Activated CD8-positive, alpha-beta memory T cell treated with anti-CD3 and anti-CD28 coated beads, Interleukin-2, amount 10 ng/mL, durations not matched to agents 7 days and 5 days (primary cell): ENCODE data around the gene C2CD2L. TPM values are rescaled to one million over a fixed set of nuclear protein-coding genes. Genes with fewer than 3 reads are reported as not detected.
A peak's percentile ranks its signal among the peaks of the same experiment; 100 is the strongest.
"Not testable (repeated sequence)": the region's sequence is repeated elsewhere in the genome, so short reads cannot be mapped to it uniquely, and the experiment has no call there.

Experiments used
- ATAC-seq: fragments of 150-1000 bp; cut with Tn5 transposase; one replicate; pipeline ENCODE4 v1.10.0; 2021; ENCODE audit warnings: moderate library complexity
- CTCF ChIA-PET: fragments of 350-600 bp; sonication (Branson Sonifier 250); formaldehyde crosslinking; loops from one replicate; lab custom pipeline; 2021; ENCODE audit warnings: antibody characterized with exemption; lab: Charles Lee
- DNase-seq: peaks from one replicate; pipeline ENCODE4 v3.0.0-alpha.2; 2020
- H3K27ac Mint-ChIP-seq: one replicate; pipeline ENCODE4 v1.8.0; 2021; ENCODE audit warnings: mild to moderate bottlenecking, mixed read lengths
- H3K27me3 Mint-ChIP-seq: one replicate; pipeline ENCODE4 v1.8.0; 2021; ENCODE audit warnings: mixed read lengths
- H3K36me3 Mint-ChIP-seq: one replicate; pipeline ENCODE4 v1.8.0; 2021; ENCODE audit warnings: mild to moderate bottlenecking, mixed read lengths
- H3K4me1 Mint-ChIP-seq: one replicate; pipeline ENCODE4 v1.8.0; 2021; ENCODE audit warnings: mixed read lengths
- H3K4me3 Mint-ChIP-seq: one replicate; pipeline ENCODE4 v1.8.0; 2021; ENCODE audit warnings: mild to moderate bottlenecking, moderate library complexity, mixed read lengths
- H3K9me3 Mint-ChIP-seq: one replicate; pipeline ENCODE4 v1.8.0; 2022; ENCODE audit warnings: low read depth, mixed read lengths
- total RNA-seq, 2 experiments: library from RNA; stranded (reverse); gene quantifications; one replicate each; pipeline ENCODE4 v1.2.3, GENCODE V29; 2021

C2CD2L gene
- total RNA-seq, 2 experiments from 2014 or later, result 30.6 to 35.1 TPM

GRCh38 chr11:119100246-119100970 is 6.7 kb upstream of the C2CD2L start:
- Mint-ChIP-seq H3K4me3 (peak overlapping the region; percentile 92), H3K36me3 (peaks cover 29% of the 10 kb centered on the region), H3K9me3 (no peaks in the 10 kb centered on the region), H3K27ac (peak overlapping the region; percentile 96), H3K27me3 (peaks cover under 1% of the 10 kb centered on the region), H3K4me1 (peaks cover 45% of the 10 kb centered on the region)
- ATAC-seq (no peak), DNase-seq (no peak)
- CTCF ChIA-PET, result interaction anchor here (0.9 to 1.5 kb wide), 4 partner anchors 9 to 76 kb away, joined by 3 to 4 read pairs (median 3); no protein-coding TSS in a partner anchor

GRCh38 chr11:119100994-119101758 is 6.0 kb upstream of the C2CD2L start:
- Mint-ChIP-seq H3K4me1 (peaks cover 42% of the 10 kb centered on the region), H3K27ac (peak overlapping the region; percentile 96), H3K4me3 (peak overlapping the region; percentile 92), H3K36me3 (peaks cover 26% of the 10 kb centered on the region), H3K27me3 (no peaks in the 10 kb centered on the region), H3K9me3 (no peaks in the 10 kb centered on the region)
- DNase-seq (peak; percentile 70), ATAC-seq (peak; percentile 37)
- CTCF ChIA-PET, result interaction anchor here (1.0 to 2.1 kb wide), 10 partner anchors 10 to 222 kb away, joined by 3 to 5 read pairs (median 4); partner anchors contain the start of genes CBL, CENATAC and VPS11

- ATAC-seq, result peak; percentile 87
- peaks cover 25% of the 10 kb centered on the region for H3K36me3 Mint-ChIP-seq
- peak; percentile 92 for DNase-seq
- CTCF ChIA-PET, result interaction anchor here (0.8 to 2.1 kb wide), 18 partner anchors 10 to 222 kb away, joined by 3 to 5 read pairs (median 4); partner anchors contain the start of genes CBL, CENATAC, NLRX1 and VPS11
- H3K27me3 Mint-ChIP-seq, result no peaks in the 10 kb centered on the region
- peak within 1 kb of the TSS; percentile 96 for H3K27ac Mint-ChIP-seq
- H3K4me3 Mint-ChIP-seq, result peak within 1 kb of the TSS; percentile 92
- no peaks in the 10 kb centered on the region for H3K9me3 Mint-ChIP-seq
- H3K4me1 Mint-ChIP-seq, result peaks cover 43% of the 10 kb centered on the region
Measured at GRCh38 chr11:119101759-119102423, 5.3 kb upstream of the C2CD2L start, which contains the start of gene DPAGT1. DPAGT1 (minus strand) TSS chr11:119101853; CDS start chr11:119101655, 198 bp downstream.

GRCh38 chr11:119103161-119103664 is 3.9 kb upstream of the C2CD2L start:
- peaks cover 41% of the 10 kb centered on the region for H3K4me1 Mint-ChIP-seq
- DNase-seq, ATAC-seq, H3K27me3 Mint-ChIP-seq, H3K9me3 Mint-ChIP-seq: not testable (repeated sequence)
- H3K4me3 Mint-ChIP-seq, result peak overlapping the region; percentile 92
- H3K27ac Mint-ChIP-seq, result peak overlapping the region; percentile 96
- H3K36me3 Mint-ChIP-seq, result peaks cover 12% of the 10 kb centered on the region
- CTCF ChIA-PET, result interaction anchor here (0.7 to 2.1 kb wide), 8 partner anchors 14 to 218 kb away, joined by 3 to 5 read pairs (median 4); partner anchors contain the start of genes CBL and SLC37A4

- ATAC-seq, result no peak
- H3K36me3 Mint-ChIP-seq, result peaks cover 7% of the 10 kb centered on the region
- no peaks in the 10 kb centered on the region for H3K27me3 Mint-ChIP-seq
- H3K4me1 Mint-ChIP-seq, result peaks cover 42% of the 10 kb centered on the region
- peak overlapping the region; percentile 92 for H3K4me3 Mint-ChIP-seq
- DNase-seq, result no peak
- CTCF ChIA-PET, result no interaction called here
- H3K9me3 Mint-ChIP-seq, result no peaks in the 10 kb centered on the region
- H3K27ac Mint-ChIP-seq, result peak overlapping the region; percentile 67
Measured at GRCh38 chr11:119103793-119104192, 3.4 kb upstream of the C2CD2L start.

GRCh38 chr11:119107538-119108145 is 498 bp downstream of the C2CD2L start:
- ATAC-seq (peak; percentile 20), DNase-seq (no peak)
- Mint-ChIP-seq H3K4me3 (peak overlapping the region; percentile 80), H3K9me3 (no peaks in the 10 kb centered on the region), H3K4me1 (peaks cover 43% of the 10 kb centered on the region), H3K27ac (peak overlapping the region; percentile 70), H3K36me3 (peaks cover 15% of the 10 kb centered on the region), H3K27me3 (no peaks in the 10 kb centered on the region)
- CTCF ChIA-PET, result interaction anchor here (0.8 to 2.0 kb wide), 11 partner anchors 9 to 274 kb away, joined by 3 to 15 read pairs (median 5); partner anchors contain the start of genes CBL, HINFP, HMBS and NLRX1

GRCh38 chr11:119108146-119108856 is 1.2 kb downstream of the C2CD2L start:
- H3K9me3 Mint-ChIP-seq, result no peaks in the 10 kb centered on the region
- peaks cover 20% of the 10 kb centered on the region for H3K36me3 Mint-ChIP-seq
- peak overlapping the region; percentile 80 for H3K4me3 Mint-ChIP-seq
- CTCF ChIA-PET, result interaction anchor here (0.5 to 2.0 kb wide), 14 partner anchors 10 to 274 kb away, joined by 3 to 9 read pairs (median 3); partner anchors contain the start of genes HINFP, HMBS, NLRX1 and USP2
- H3K27ac Mint-ChIP-seq, result peak overlapping the region; percentile 70
- H3K4me1 Mint-ChIP-seq, result peaks cover 41% of the 10 kb centered on the region
- DNase-seq (peak; percentile 66), ATAC-seq (peak; percentile 37)
- H3K27me3 Mint-ChIP-seq, result no peaks in the 10 kb centered on the region

- H3K9me3 Mint-ChIP-seq, result no peaks in the 10 kb centered on the region
- no peaks in the 10 kb centered on the region for H3K27me3 Mint-ChIP-seq
- peak overlapping the region; percentile 80 for H3K4me3 Mint-ChIP-seq
- ATAC-seq (no peak), DNase-seq (no peak)
- peaks cover 39% of the 10 kb centered on the region for H3K4me1 Mint-ChIP-seq
- H3K36me3 Mint-ChIP-seq, result peaks cover 24% of the 10 kb centered on the region
- H3K27ac Mint-ChIP-seq, result peak overlapping the region; percentile 70
- CTCF ChIA-PET, result interaction anchor here (0.5 to 1.5 kb wide), 13 partner anchors 9 to 273 kb away, joined by 3 to 7 read pairs (median 3); partner anchors contain the start of genes HINFP, NLRX1, USP2 and VPS11
Measured at GRCh38 chr11:119108857-119109221, 1.7 kb downstream of the C2CD2L start.

GRCh38 chr11:119109843-119110242 is 2.7 kb downstream of the C2CD2L start:
- ATAC-seq (no peak), DNase-seq (no peak)
- Mint-ChIP-seq H3K9me3 (no peaks in the 10 kb centered on the region), H3K36me3 (peaks cover 30% of the 10 kb centered on the region), H3K4me1 (peaks cover 46% of the 10 kb centered on the region), H3K27me3 (no peaks in the 10 kb centered on the region), H3K27ac (peak overlapping the region; percentile 52), H3K4me3 (no peak overlapping the region)
- CTCF ChIA-PET, result interaction anchor here (0.8 to 1.5 kb wide), 6 partner anchors 10 to 214 kb away, joined by 3 to 7 read pairs (median 4); partner anchors contain the start of genes NLRX1 and VPS11

- peaks cover 50% of the 10 kb centered on the region for H3K4me1 Mint-ChIP-seq
- ATAC-seq, result no peak
- no peaks in the 10 kb centered on the region for H3K27me3 Mint-ChIP-seq
- DNase-seq, result no peak
- H3K36me3 Mint-ChIP-seq, result peaks cover 34% of the 10 kb centered on the region
- peak overlapping the region; percentile 12 for H3K27ac Mint-ChIP-seq
- CTCF ChIA-PET, result interaction anchor here (1.0 kb wide), 1 partner anchor 58 kb away, joined by 3 read pairs; the partner anchor contains the start of gene NLRX1
- H3K9me3 Mint-ChIP-seq, result no peaks in the 10 kb centered on the region
- no peak overlapping the region for H3K4me3 Mint-ChIP-seq
Measured at GRCh38 chr11:119110439-119110838, 3.3 kb downstream of the C2CD2L start.

GRCh38 chr11:119111361-119111925 is 4.3 kb downstream of the C2CD2L start:
- H3K9me3 Mint-ChIP-seq, result no peaks in the 10 kb centered on the region
- peaks cover 41% of the 10 kb centered on the region for H3K36me3 Mint-ChIP-seq
- ATAC-seq (no peak), DNase-seq (no peak)
- H3K27ac Mint-ChIP-seq, result no peak overlapping the region
- no peak overlapping the region for H3K4me3 Mint-ChIP-seq
- CTCF ChIA-PET, result interaction anchor here (0.8 to 1.8 kb wide), 4 partner anchors 17 to 212 kb away, joined by 3 to 5 read pairs (median 4); partner anchors contain the start of genes NLRX1 and VPS11
- no peaks in the 10 kb centered on the region for H3K27me3 Mint-ChIP-seq
- H3K4me1 Mint-ChIP-seq, result peaks cover 50% of the 10 kb centered on the region
